AG10803 (cell line): ENCODE measurements around the gene ITSN1.

Source experiments
- DNase-seq: peaks from one replicate; pipeline ENCODE4 v3.0.0; 2010; ENCODE audit warnings: low read depth
- H3K4me3 ChIP-seq: 2 replicates; pipeline ENCODE4 v1.5.1; 2011; ENCODE audit warnings: mild to moderate bottlenecking, low read length, control low read depth
- TF ChIP-seq, protein P1 (sequence below): conservative IDR thresholded peaks from 2 replicates; pipeline ENCODE4 v1.5.1; 2011; ENCODE audit warnings: mild to moderate bottlenecking, low read length, control low read depth, inconsistent platforms

The ITSN1 gene

DNA sequence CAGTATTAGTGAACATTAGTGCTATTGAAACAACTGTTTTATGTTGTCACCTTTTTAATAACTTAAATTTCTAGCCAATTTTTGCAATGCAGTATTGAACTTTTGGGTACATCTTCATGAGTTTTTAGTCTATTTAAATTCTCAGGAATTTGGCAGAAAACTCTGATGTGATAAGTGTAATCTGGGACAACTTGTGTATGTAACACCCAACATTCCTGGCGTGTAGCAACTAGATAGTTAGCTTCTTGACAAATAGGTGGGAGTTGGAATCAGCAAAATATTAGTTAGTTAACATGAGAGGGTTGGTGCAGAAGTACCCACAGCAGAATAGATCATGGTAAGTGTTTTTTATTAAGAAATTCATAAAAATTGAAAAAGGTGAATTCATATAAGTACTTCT is 111.6 kb downstream of the ITSN1 start:
- H3K4me3 ChIP-seq: no peak overlapping the region
- DNase-seq: no peak
- TF ChIP-seq, protein P1, sequence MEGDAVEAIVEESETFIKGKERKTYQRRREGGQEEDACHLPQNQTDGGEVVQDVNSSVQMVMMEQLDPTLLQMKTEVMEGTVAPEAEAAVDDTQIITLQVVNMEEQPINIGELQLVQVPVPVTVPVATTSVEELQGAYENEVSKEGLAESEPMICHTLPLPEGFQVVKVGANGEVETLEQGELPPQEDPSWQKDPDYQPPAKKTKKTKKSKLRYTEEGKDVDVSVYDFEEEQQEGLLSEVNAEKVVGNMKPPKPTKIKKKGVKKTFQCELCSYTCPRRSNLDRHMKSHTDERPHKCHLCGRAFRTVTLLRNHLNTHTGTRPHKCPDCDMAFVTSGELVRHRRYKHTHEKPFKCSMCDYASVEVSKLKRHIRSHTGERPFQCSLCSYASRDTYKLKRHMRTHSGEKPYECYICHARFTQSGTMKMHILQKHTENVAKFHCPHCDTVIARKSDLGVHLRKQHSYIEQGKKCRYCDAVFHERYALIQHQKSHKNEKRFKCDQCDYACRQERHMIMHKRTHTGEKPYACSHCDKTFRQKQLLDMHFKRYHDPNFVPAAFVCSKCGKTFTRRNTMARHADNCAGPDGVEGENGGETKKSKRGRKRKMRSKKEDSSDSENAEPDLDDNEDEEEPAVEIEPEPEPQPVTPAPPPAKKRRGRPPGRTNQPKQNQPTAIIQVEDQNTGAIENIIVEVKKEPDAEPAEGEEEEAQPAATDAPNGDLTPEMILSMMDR: no peak

DNA sequence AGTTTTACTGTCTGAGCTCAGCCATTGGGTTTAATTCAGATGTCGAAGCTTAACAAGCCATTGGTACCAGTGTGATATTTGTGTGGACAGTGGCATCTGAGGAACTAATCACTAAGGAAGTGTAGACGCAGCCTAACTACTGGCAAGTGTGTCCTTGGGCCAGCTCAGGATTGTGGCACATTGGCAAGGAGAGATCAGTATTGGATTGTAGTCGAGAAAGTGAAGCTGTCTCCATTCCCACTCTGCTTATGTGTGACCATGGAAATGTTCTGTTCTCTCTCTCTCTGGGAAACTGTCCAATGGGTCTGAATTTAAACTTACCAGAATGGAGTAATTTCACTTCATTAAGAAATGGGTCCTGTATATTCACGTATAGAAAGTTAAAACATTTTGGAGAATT is 112.2 kb downstream of the ITSN1 start:
- TF ChIP-seq, protein P1: no peak
- no peak overlapping the region for H3K4me3 ChIP-seq
- no peak for DNase-seq

DNA sequence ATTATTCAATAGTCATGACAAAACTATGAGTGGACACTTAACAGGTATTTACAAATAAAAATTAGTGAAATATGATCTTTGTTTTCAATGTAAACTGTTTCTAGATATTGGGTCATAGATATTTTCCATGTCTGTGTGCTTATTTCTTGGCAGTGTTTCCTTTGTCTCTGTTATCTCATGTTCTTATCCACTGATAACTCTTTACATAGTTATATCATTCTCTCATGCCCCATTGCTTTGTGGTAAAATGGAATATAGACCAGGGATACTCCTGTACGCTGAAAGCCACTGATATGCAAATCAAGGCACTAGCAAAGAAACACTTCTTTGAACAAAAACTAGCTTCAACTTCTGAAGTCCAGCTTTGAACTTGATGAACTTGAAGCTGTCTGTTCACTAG is 113.1 kb downstream of the ITSN1 start:
- TF ChIP-seq, protein P1: no peak

DNA sequence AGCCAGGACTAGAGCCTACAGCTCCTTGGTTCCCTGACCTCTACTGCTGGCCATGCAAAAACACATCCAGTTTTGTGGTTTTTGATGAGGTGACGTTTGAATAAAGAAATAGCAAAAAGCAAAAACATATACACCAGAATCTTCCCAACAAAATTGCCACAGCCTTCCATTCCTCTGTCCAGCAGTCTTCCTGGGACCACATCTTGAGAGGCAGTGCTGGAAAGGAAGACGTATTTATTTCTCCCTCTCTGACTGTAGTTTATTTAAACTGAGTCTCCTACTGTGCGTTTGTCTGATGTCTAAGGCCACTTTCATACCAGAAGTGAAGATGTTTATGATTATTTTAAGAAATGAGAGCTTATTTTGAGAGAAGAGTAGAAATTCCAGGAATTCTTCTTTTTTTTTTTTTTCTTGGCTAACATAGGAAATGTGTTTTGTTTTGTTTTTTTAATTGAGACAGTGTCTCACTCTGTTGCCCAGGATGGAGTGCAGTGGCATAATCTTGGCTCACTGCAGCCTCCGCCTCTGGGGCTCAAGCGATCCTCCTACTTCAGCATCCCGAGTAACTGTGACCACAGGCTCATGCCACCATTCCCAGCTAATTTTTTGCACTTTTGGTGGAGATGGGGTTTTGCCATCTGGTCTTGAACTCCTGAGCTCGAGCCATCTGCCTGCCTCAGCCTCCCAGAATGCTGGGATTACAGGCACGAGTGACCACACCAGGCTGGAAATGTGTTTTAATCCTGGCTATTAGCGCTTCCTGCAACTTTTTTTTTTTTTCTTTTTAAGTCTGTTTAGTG is 118.5 kb downstream of the ITSN1 start:
- peak; percentile 99 for DNase-seq
- peak overlapping the region; percentile 39 for H3K4me3 ChIP-seq
- TF ChIP-seq, protein P1: no peak; the same call in 1 of the 2 replicates

More for the DNA sequence above, 113.1 kb downstream of the ITSN1 start:
- DNase-seq: no peak
- H3K4me3 ChIP-seq: no peak overlapping the region

DNA sequence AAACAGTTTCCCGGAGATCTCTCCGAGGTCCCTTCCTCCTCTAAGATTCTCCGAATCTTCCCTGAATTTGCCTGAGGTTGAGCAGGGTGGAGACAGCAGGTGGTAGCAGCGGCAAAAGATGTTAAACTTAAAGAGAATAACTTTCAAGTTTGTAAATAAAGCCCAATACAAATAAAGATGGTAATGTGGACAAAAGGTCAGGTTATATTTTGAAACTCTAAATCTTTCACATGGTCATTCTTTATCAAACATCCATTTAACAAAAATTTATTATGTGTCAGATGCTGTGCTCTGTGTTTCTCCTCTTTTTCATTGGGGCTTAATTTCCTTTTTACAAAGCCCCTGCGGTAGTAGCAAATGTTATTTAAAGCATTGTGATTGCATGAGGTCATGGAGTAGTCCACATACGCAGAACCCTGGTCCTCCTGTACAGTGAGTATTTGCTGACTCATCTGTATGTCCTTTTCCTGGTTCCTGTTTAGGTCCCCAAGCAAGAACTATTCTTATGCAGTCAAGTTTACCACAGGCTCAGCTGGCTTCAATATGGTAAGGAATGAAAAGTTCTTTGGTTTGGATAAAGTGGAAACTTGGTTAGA is 119.2 kb downstream of the ITSN1 start:
- H3K4me3 ChIP-seq: peak overlapping the region; percentile 39
- TF ChIP-seq, protein P1: no peak
- peak; percentile 99 for DNase-seq

DNA sequence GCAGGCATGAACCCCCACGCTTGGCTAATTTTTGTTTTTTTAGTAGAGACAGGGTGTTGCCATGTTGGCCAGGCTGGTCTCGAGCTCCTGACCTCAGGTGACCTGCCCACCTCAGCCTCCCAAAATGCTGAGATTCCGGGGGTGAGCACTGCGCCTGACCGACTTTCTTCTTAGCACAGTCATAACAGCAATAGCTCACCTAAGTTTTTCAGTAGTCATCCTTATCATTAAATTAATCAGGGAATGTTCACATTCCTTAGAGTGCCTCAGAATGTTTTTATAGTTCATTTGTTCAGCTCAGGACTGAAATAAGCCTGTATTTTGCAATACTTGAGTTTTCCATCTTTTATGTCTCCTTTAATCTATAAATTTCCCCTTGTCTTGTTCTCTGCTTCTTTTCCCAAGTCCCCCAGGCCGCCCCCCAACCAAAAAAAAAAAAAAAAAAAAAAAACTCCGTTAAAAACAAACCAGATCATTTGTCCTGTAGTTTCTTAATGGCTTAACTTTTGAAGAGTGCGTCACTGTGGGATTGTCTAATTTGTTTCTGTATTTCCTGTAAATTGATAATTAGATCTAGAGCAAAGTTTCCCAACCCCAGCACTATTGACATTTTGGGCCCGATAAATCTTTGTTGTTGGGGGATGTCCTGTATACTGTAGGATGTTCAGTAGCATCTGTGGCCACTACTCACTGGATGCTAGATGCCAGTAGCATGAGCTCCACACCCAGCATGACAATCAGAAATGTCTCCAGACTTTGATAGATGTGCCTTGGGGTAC is 120.7 kb downstream of the ITSN1 start:
- H3K4me3 ChIP-seq: no peak overlapping the region
- TF ChIP-seq, protein P1: no peak
- DNase-seq: peak; percentile 45
